Osteocyte (in vitro differentiated cells): ENCODE measurements around the gene PROP1. TPM values are rescaled to one million over a fixed set of nuclear protein-coding genes. Genes with fewer than 3 reads are reported as not detected.

Experiments used
- DNase-seq: peaks from one replicate; pipeline ENCODE4 v3.0.0; 2021; ENCODE audit warnings: mixed read lengths; ENCODE audit not compliant: unreplicated experiment; ENCODE audit errors: extremely low spot score
- H3K27ac Mint-ChIP-seq: one replicate; pipeline ENCODE4 v1.8.0; 2021; ENCODE audit warnings: mild to moderate bottlenecking, mixed read lengths; ENCODE audit not compliant: unreplicated experiment
- H3K27me3 Mint-ChIP-seq: one replicate; pipeline ENCODE4 v1.8.0; 2021; ENCODE audit warnings: mixed read lengths; ENCODE audit not compliant: unreplicated experiment
- H3K36me3 Mint-ChIP-seq: one replicate; pipeline ENCODE4 v1.8.0; 2021; ENCODE audit warnings: mixed read lengths; ENCODE audit not compliant: unreplicated experiment
- H3K4me1 Mint-ChIP-seq: one replicate; pipeline ENCODE4 v1.8.0; 2021; ENCODE audit warnings: mixed read lengths; ENCODE audit not compliant: unreplicated experiment
- H3K4me3 Mint-ChIP-seq: one replicate; pipeline ENCODE4 v1.8.0; 2021; ENCODE audit warnings: mild to moderate bottlenecking, moderate library complexity, mixed read lengths; ENCODE audit not compliant: unreplicated experiment
- H3K9me3 Mint-ChIP-seq: one replicate; pipeline ENCODE4 v1.8.0; 2021; ENCODE audit warnings: mixed read lengths; ENCODE audit not compliant: unreplicated experiment
- total RNA-seq: library from RNA; stranded (reverse); gene quantifications from 2 replicates; pipeline ENCODE4 v1.2.1, GENCODE V29; 2021
- TF ChIP-seq, protein P1 (sequence below): fragments of 200-600 bp; sonication (generic); IDR thresholded peaks from 2 replicates; pipeline ENCODE4 v1.5.0; 2021; ENCODE audit warnings: antibody characterized with exemption, mild to moderate bottlenecking, moderate library complexity

Gene PROP1
- total RNA-seq, 1 donor from 2014 or later: not detected

DNA sequence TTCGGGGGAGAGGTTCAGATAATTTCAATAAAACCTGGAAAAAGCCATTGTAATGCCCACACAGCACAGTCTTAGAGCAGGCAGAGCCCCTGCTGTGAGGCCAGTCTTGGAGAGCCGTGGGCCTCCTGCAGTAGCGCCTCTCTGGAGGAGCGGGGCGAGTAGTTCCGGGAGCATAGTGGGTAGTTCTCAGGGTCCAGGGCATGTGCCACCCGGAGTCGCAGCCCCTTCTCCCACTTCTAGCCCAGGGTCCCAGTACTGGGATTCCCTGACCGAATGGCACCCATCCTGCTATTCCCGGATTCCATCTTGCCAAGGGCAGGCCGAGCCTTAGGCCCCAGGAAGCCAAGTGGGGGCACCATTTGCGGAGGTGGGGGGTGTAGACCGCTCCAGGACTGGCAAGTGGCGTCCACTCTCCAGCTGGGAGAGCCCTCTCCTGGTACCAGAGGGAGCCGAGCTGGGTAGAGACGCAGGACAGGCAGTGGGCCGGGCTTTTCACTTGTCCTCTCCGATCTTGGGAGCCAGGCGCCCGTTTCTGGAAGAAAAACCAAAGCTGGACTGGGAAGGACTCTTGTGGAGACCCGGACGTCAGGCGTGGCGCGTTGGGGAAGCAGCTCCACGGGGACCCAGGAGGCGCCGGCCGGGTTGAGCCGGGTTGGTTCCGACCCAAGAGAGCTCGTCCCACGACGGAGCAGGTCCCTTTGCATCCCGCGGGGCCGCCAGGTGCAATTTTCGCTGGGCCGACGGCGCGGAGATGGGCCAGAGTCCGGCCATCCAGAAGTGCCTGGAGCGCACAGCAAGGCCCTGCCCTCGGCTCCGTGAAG lies 12.1 kb downstream of the PROP1 start:
- TF ChIP-seq, protein P1, sequence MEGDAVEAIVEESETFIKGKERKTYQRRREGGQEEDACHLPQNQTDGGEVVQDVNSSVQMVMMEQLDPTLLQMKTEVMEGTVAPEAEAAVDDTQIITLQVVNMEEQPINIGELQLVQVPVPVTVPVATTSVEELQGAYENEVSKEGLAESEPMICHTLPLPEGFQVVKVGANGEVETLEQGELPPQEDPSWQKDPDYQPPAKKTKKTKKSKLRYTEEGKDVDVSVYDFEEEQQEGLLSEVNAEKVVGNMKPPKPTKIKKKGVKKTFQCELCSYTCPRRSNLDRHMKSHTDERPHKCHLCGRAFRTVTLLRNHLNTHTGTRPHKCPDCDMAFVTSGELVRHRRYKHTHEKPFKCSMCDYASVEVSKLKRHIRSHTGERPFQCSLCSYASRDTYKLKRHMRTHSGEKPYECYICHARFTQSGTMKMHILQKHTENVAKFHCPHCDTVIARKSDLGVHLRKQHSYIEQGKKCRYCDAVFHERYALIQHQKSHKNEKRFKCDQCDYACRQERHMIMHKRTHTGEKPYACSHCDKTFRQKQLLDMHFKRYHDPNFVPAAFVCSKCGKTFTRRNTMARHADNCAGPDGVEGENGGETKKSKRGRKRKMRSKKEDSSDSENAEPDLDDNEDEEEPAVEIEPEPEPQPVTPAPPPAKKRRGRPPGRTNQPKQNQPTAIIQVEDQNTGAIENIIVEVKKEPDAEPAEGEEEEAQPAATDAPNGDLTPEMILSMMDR: no peak
- H3K27me3 Mint-ChIP-seq: peaks cover under 1% of the 10 kb centered on the region
- H3K4me3 Mint-ChIP-seq: no peak overlapping the region
- DNase-seq: peak; percentile 85
- H3K4me1 Mint-ChIP-seq: no peaks in the 10 kb centered on the region
- no peaks in the 10 kb centered on the region for H3K9me3 Mint-ChIP-seq
- H3K27ac Mint-ChIP-seq: no peak overlapping the region
- no peaks in the 10 kb centered on the region for H3K36me3 Mint-ChIP-seq

DNA sequence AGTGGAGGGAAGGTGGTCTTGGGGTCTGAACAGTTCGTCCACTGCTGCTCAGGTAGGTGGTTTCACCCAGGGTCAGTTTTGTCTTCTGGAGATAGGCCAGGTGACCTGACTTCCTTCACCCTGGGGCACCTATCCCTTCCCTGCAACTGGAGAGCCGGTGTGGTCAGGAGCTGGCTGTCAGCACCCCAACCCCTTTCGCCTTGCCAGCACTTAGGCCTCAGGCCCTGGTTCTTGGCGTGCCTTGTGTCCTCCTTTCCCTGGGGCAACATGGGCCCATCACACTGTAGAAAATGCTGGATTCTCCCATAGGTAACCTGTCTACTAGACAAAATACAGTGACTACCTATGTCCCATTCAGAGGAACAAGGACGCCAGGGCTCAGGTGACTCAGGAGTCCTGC lies 13.1 kb downstream of the PROP1 start:
- H3K27ac Mint-ChIP-seq: no peak overlapping the region
- no peaks in the 10 kb centered on the region for H3K9me3 Mint-ChIP-seq
- peak; percentile 70 for DNase-seq
- no peaks in the 10 kb centered on the region for H3K4me1 Mint-ChIP-seq
- TF ChIP-seq, protein P1: no peak
- H3K4me3 Mint-ChIP-seq: no peak overlapping the region
- no peaks in the 10 kb centered on the region for H3K27me3 Mint-ChIP-seq
- H3K36me3 Mint-ChIP-seq: no peaks in the 10 kb centered on the region

DNA sequence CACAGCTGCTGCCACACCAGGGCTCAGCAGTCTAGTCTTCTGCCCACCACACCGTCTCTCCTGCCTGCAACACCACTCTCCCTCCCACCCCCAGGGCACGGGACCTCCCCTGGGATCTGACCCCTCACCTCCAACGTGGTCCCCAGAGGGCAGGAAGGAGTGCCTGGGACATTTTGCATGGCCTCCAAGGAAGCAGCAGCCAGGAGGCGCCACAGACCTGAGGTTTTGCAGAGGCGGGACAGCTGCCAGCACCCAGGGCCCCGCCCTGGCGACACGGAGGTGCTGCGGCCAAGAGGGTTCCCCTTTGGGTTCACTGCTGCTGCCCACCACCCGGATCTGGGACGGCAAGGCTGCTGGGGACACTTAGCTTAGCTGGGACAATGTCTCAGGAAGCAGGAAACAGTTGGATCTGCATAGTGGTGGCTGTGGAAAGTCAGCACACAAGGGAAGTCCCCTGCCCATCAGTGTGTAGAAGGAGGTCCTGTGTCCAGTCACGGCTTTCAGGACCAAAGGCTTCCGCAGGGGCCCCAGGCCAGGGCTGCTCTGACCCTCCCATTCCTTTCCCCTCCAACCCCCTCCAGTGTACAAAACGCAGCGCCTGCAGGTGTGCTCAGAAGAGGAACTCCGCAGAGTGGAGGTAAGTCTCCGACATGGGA lies 13.8 kb downstream of the PROP1 start:
- TF ChIP-seq, protein P1: no peak
- Mint-ChIP-seq H3K27ac (no peak overlapping the region), H3K4me1 (no peaks in the 10 kb centered on the region), H3K36me3 (no peaks in the 10 kb centered on the region), H3K27me3 (no peaks in the 10 kb centered on the region), H3K4me3 (no peak overlapping the region), H3K9me3 (no peaks in the 10 kb centered on the region)
- peak; percentile 82 for DNase-seq

DNA sequence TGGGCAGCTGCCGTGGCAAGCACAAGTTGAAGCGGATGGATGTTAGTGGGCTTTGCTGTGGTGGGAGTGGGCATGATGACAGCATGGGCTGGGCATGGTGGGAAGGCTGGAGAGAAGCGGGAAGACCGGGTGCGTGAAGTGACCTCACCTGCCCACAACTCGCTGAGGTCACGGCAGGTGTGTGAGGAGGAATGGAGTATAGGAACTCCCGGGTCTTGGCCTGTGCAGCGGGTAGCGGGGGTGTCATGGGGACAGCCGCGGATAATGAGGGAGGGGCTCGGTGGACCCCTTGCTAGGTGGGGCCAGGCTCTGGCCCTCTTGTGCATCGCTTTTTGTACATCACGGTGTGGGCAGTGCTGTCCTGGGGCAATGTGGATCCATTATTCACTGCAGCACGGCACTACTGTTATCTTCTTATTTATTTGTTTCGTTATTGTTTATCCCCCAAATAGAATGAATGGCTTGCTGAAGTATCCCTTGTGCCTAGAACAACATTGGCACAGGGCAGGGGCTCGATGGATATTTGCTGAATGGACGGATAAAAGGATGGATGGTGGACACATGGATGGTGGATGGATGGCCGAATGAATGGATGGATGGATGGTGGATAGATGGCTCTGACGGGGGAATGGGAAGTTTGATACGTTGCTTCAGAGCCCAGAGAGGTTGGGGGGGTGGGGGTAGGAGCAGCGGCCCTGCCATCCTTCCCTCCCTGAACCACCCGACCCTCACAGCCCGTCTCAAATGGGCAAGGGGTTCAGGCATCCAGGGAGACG lies 14.6 kb downstream of the PROP1 start:
- Mint-ChIP-seq H3K4me3 (no peak overlapping the region), H3K36me3 (no peaks in the 10 kb centered on the region), H3K9me3 (no peaks in the 10 kb centered on the region), H3K27ac (no peak overlapping the region), H3K27me3 (no peaks in the 10 kb centered on the region), H3K4me1 (no peaks in the 10 kb centered on the region)
- DNase-seq: no peak
- TF ChIP-seq, protein P1: no peak
